ENCODE results near the gene ARID4B. TPM values are rescaled to one million over a fixed set of nuclear protein-coding genes. Genes with fewer than 3 reads are reported as not detected.

Gene ARID4B
- total and polyA plus RNA-seq, 2 of the 13 experiments (the other 11 are each of a cell fraction or from before 2014, with no cell fraction given) = 9.7 to 24.6 TPM

GRCh38 chr1:235250430-235250829 is 77.5 kb downstream of the ARID4B start (continued):
- TF ChIP-seq KIAA2018 (CRISPR knock-in tag; IDR thresholded peaks at IDR 0.05; ENCODE audit: borderline replicate concordance) = no peak

GRCh38 chr1:235246022-235246948 is 81.7 kb downstream of the ARID4B start:
- intact Hi-C loops (cut with micrococcal nuclease; ENCODE audit: unreplicated experiment) (no loop called here), in situ Hi-C loops (cut with HindIII; ENCODE audit: extremely low pct_ligation_motif_present, low pct_unique_long_range_greater_than_20kb) (no loop called here)
- Histone ChIP-seq H3K27ac (ENCODE audit: extremely low read length, insufficient read depth, low read length) (no peak overlapping the region), H3K27me3 (ENCODE audit: control insufficient read depth in 1 of 2, insufficient read depth in 2 of 2, low read length in 2 of 2) (no peaks in the 10 kb centered on the region), H3K9me3 (ENCODE audit: low read length) (no peaks in the 10 kb centered on the region), H3K9ac (ENCODE audit: insufficient read depth, low read depth, low read length) (no peak overlapping the region), H3K79me2 (ENCODE audit: insufficient read depth, low read length) (peaks cover 6% of the 10 kb centered on the region), H3K4me2 (ENCODE audit: low read depth, low read length) (no peak overlapping the region), H3K4me3 (replicated peaks in 1 of 3; ENCODE audit: insufficient read depth in 1 of 3, low read depth in 2 of 3, low read length in 3 of 3) (no peak overlapping the region), H3K4me1 (ENCODE audit: insufficient read depth, low read length) (peaks cover 13% of the 10 kb centered on the region), H4K20me1 (ENCODE audit: insufficient read depth, low read length) (no peaks in the 10 kb centered on the region; the same call in 1 of the 2 replicates), H3K36me3 (replicated peaks in 1 of 2; ENCODE audit: control insufficient read depth in 1 of 2, insufficient read depth in 2 of 2, low read length in 2 of 2) (peaks cover 4 to 42% of the 10 kb centered on the region in 2 experiments), H2AFZ (ENCODE audit: low read length) (no peak overlapping the region)
- no peak for TF ChIP-seq LRRFIP1 (CRISPR knock-in tag; conservative IDR thresholded peaks at IDR 0.05)
- ChIA-PET CTCF (ENCODE audit: low intra/inter-chr PET ratio, low total read pairs) (no interaction called here), POLR2A (no interaction called here)
- 93% methylated on average over 2 of the region's 2 CpGs for WGBS (ENCODE audit: low lambda C conversion rate)
- ATAC-seq (no peak), DNase-seq (ENCODE audit: low spot score) (no peak), FAIRE-seq (no peak)
- BruUV-seq (replicated peaks) = no TSS peak

All from HepG2 (cell line).